Gastrocnemius medialis (tissue), 4 donors: ENCODE results near the gene DNAJC19.

Experiments used
- CTCF ChIP-seq, 5 experiments: fragments of 450-650 bp in 3 of 5; fragments of 200-600 bp in 2 of 5; sonication (generic) in 2 of 5; IDR thresholded peaks in 4 of 5; conservative IDR thresholded peaks in 1 of 5; 1 replicate in 4 of 5; 2 replicates in 1 of 5; pipeline ENCODE4 v1.5.1; 2016 to 2019; ENCODE audit warnings: antibody characterized with exemption in 5 of 5, mild to moderate bottlenecking in 3 of 5, moderate library complexity in 3 of 5
- POLR2A ChIP-seq, 2 donors: fragments of 450-650 bp; IDR thresholded peaks; one replicate each; pipeline ENCODE4 v1.6.1; 2017; ENCODE audit warnings: antibody characterized with exemption in 2 of 2, mild to moderate bottlenecking in 2 of 2, moderate library complexity in 2 of 2

DNA sequence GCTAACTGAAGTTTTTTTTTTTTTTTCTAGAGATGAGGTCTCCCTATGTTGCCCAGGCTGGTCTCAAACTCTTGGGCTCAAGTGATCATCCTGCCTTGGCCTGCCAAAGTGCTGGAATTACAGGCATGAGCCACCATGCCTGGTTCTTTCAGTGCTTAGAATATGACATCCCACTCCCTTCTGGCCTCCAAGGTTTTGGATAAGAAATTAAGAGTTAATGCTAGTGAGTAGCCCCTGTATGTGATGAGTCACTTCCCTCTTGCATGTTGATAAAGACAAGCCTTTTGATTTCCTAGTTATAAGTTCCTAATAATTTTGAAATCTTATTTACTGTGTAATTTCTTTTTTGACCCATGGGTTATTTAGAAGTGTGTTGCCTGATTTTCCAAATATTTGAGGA is 35.7 kb upstream of the DNAJC19 start:
- TF ChIP-seq CTCF (IDR thresholded peaks at IDR 0.05 in 4 of 5, conservative IDR thresholded peaks at IDR 0.05 in 1 of 5), result no peak
- TF ChIP-seq POLR2A (IDR thresholded peaks at IDR 0.05), result no peak
